GM19238 (cell line): ENCODE data around the gene CDHR5.
A peak's percentile ranks its signal among the peaks of the same experiment; 100 is the strongest.
"Not testable (repeated sequence)": the region's sequence is repeated elsewhere in the genome, so short reads cannot be mapped to it uniquely, and the experiment has no call there.

Source experiments
- DNase-seq: peaks from one replicate; pipeline ENCODE4 v3.0.0; 2011; ENCODE audit warnings: low spot score; ENCODE audit not compliant: insufficient read length

The CDHR5 gene

DNA sequence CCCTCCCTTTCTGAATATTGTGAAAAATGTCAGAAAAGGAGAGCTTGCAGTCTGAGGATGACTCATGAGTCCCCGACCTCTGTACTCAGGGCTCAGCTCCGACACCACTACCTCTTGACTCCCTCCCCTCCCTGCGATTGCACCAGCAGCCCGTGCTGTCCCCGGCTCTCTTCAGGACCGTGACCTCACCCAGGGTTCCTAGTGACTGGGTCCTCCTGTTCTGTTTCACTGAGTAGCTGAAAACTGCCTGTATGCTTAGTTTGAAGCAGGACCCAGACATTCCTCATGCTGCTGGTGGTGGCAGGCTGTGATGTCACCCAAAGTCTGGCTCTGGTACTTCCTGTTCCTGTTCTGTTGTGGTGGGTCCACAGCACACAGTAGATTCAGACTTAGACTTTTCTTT, 36.8 kb downstream of the CDHR5 start:
- DNase-seq = no peak

DNA sequence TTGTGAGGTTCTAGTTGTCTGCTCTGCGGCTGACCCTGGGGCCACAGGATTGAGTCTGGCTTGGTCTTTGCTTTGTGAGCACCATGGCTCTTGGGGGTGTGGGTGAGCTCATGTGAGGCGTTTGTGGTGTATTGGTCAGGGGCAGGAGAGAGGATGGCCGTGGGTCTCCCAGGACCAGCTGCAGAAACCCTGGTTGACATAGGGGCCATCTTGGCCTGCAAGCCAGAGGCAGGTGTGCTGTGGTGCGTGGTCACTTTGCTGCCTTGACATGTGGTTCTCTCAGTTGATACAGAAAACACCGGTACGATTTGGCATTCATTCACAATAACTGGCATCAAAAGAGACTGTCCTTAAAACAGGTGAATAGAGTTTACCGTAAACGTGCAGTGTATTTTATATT, 37.2 kb downstream of the CDHR5 start:
- no peak for DNase-seq

DNA sequence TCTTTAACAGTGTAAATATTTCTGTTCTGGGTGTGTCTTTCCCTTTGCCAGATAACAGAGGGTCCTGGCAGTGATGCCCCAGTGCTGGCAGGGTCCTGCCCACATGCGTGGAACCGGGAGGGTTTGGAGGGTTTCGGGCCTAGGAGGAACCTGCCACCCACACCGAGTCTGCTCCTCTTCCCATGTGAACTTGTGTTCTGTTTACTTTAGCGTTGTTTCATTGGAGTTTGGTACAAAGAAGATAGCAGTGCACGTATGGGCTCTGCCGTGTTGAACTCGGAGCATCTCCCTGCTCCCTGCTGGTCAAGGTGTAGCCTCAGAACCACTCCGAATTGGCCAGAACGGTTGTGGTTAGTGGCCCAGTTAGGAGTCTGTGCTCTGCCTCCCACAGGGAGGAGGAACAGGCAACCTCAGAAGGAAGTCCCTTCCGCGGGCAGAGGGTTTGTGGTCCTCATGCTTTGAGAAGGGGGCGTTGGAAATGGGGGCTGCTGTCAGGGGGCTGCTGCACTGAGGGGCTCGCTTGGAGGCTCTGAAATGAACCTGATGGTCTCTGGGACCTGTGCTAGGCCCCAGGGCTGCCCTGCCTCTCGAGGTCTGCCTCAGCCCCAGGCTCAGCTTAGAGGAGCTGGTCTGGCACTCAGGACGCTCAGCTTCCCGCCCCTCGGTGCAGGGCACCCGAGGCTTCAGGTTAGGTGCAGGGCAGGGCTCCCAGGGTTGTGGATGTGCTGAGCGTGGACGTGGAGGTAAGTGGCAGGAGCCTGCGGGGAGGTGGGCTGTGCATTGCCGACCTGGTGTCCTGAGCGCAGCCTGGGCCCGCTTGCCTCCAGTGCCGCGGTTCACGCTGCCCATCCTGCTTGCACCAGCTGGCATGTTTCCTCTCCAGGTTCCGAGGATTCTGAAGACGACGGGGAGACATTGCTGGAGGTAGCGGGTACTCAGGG, 38.1 kb downstream of the CDHR5 start:
- no peak for DNase-seq

DNA sequence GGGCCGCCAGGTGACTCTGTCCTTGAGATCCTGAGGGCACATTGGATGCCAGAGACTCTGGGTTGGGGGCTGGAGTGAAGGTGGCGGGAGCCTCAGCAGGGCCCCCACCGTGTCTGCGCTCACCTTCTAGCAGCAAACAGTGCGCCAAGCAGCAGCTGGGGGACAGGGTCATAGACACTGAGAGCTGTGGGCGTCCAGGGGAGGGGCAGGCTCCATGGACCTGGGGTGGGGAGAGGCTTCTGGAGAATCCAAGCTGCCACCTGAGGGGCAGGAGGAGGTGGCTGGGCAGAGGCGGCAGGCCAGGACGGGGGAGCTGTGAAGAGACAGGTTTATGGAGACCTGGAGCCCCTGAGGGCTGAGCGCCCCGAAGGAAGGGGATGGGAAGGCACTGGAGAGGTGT, 40.5 kb downstream of the CDHR5 start:
- no peak for DNase-seq

DNA sequence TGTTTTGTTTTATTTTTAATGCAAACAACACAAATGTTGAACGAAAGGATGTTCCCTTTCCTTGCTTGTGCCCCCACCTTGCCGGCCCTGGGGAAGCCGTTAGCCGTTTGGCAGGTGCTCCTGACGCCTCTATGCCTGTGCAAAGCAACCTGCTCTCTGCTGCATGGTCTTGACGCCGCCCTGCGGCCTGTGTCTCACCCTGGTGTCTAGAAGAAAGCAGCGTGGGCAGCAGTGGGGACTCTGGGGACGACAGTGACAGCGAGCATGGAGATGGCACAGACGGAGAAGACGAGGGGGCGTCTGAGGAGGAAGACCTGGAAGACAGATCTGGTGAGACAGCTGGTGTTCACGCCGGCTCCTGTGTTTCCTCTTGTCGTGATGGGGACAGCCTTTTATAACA, 43.0 kb downstream of the CDHR5 start:
- DNase-seq = no peak

DNA sequence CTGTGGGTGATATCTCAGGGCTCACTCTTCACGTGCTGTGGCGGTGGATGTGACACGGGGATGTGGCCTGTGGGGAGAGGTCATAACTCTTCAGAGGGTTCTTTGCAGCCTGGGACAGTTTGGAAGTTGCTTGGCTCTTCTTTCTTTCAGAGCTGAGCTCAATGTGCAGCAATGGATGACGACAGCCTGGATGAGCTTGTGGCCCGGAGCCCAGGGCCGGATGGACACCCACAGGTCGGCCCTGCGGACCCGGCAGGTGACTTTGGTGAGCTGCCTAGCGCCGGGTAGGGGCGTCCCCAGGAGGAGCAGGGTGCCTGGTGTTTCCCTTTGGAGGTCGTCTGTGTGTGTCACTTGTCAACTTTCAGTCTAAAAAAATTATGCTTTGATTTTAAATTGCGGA, 43.4 kb downstream of the CDHR5 start:
- DNase-seq = no peak

DNA sequence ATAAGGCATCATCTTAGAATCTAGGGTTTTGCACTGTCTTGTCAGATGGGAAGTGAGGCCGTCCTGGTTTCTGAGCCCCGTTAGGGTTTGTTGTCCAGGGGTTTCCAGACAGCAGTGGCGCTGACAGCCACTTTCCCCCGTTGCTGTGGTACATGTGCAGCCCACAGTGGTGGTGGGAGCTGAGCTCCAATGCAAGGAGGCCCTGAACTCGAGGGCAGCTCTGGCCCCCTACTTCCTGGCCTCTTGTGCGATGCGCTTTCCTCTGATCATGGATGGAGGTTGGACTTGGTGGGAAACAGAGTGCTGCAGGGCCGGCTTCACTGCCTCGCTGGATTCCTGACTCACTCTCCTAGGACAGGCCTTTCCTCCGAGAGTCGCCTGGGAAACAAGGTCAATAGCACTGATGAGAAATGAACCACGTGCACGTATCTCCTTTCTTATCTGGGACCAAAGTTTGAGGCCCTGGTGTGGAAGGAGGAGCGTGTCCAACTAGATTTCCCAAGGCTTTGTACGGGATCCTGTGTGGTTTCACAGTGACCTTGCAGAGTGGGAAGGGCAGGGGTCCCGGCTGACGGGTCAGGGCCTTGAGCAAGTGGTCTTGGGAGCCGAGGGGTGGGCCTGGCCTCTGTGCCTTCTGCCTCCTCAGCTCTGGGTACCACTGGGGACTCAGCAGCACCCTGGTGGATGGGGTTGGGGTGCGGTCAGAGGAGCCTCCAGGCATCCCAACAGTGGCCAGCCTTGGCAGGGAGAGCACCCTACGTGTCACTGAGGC, 44.7 kb downstream of the CDHR5 start:
- DNase-seq = no peak

DNA sequence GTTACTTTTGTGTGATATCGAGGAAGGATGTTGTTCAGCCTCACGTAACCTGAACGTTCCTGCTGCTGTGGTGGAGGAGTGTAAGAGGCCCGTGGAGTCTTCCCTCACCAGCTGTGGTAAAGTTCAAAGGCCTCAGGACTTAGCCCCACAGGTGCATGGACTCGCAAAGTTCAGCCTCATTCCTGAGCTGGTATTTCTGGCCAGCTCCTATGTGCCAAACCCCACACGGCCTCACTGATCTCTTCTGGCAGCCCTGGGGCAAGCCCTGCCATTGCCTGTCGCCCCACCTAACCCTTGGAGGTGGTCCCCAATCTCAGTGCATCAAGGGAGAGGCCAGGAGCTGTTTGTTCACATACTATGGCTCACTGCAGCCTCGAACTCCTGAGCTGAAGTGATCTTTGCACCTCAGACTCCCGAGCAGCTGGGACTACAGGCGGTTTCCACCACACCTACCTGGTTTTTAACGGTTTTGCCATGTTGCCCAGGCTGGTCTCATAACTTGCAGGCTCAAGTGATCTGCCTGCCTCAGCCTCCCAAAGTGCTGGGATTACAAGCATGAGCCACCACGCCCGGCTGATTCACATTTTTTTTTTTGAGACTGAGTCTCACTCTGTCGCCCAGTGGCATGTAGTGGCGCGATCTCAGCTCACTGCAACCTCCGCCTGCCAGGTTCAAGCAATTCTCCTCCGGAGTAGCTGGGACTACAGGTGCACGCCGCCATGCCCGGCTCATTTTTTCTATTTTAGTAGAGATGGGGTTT, 46.3 kb downstream of the CDHR5 start:
- DNase-seq = no peak

DNA sequence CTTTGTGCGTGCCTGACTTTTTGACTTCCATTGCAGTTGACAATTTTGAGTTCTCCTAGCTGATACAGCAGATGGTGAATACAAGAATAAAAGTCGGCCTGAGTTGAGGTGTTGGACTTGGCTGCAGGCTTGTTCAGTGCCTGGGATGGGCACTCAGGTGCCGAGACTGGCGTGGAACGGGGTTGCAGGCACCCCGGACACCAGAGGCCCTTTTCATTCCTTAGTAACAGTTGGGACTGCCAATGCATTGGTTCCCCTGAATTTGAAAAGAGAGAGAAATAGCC, 47.2 kb downstream of the CDHR5 start:
- DNase-seq = no peak

DNA sequence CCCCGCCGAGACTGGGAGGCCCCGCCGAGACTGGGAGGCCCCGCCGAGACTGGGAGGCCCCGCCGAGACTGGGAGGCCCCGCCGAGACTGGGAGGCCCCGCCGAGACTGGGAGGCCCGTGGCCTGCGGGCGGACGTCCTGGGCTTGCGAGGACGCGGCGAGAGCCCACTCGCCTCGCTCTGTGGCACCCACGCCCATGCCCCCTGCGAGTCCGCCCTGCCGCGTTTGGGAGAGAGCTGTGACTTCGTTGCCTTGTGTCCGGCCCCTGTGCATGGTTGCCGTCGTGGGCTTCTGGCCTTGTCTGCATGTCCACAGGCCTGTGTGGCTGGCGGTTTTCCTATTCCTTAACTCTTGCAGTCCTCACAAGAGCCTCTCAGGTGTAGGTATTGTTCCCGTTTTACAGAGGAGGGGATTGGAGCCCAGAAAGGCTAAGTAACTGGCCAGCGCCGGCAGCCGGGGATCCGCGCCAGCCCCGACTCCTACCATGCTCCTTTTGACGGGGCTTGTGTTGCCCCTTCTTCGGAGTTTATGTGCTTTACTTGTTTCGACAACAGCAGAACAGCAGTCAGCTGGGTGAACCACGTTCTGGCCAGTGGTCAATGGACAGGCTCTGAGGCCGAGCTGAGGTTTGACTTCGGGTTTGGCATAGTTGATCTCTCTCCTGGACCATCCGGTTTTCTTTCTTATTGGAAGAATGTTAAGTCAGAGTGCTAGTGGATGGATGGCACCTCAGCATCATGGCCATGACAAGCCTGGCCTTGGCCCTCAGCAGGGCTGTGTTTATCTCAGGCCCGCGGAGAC, 47.7 kb downstream of the CDHR5 start:
- DNase-seq = no peak

DNA sequence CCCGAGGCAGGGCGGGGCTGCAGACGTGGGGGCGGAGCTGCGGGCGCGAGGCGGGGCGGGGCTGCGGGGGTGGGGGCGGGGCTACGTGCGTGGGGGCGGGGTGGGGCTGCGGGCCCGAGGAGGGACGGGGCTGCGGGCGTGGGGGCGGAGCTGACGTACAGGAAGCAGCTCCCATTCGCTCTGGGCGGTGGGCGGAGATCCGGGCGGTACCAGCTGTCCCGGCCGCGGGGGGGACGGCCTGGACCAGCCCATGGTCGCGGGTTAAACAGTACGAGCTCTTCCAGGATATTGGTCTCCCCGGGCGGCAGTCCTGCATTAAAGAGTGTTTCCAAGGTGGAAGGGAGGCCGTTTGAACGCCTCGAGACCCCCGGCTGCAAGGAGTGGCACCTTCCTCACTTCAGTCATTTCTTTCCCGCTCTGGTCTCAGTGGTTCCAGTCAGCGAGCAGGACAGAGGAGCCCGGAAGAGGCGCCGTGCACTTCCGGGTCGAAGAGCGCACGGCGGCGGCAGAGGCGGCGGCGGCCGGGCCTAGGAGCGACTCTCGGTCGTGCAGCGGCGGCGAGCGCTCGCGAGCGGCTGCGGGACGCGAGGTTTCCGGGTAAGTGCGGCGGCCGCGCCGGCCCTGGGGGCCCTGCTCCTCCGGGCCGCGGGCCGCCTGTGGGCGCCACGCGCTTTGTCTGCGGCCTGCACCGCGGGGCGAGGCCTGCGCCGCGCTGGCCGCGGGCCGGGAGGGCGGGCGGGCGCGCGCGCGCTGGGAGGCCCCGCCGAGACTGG, 48.6 kb downstream of the CDHR5 start, which contains the start of gene PHRF1:
Gene PHRF1, plus strand, starts transcription at position 475 of the 773 bp plus-strand sequence. CDS start 5,043 bp downstream, outside the sequence.
- peak; percentile 100 for DNase-seq

DNA sequence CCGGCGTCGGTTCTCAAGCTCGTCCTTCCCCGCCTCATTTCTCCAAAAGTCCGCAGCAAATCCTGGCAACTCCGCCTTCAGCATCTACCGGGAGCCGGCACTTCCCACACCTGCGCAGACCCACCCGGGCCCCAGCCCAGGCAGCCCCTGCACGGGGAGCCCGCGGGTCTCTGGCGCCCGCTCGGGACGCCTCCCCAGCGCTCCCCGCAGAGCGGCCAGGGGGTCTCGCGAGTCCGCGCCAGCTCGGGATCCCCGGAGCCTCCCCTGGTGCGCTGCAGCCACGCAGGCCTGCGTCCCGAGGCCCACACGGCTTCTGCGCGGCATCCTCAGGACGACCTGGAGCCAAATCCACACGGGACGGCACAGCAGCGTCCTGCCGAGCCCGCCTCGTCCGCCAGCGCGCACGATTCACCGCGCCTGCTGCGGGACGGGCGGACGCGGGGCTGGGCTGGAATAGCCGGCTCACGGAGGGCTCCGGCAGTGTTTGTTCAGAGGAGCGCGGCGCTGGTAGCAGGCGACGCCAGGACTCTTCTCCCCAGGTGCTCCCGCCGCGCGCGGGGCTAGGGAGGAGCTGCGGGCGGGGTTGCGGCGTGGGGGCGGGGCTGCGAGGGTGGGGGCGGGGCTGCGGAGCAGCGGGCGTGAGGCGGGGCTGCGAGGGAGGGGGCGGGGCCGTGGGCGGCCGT, 49.3 kb downstream of the CDHR5 start:
- peak; percentile 53 for DNase-seq

DNA sequence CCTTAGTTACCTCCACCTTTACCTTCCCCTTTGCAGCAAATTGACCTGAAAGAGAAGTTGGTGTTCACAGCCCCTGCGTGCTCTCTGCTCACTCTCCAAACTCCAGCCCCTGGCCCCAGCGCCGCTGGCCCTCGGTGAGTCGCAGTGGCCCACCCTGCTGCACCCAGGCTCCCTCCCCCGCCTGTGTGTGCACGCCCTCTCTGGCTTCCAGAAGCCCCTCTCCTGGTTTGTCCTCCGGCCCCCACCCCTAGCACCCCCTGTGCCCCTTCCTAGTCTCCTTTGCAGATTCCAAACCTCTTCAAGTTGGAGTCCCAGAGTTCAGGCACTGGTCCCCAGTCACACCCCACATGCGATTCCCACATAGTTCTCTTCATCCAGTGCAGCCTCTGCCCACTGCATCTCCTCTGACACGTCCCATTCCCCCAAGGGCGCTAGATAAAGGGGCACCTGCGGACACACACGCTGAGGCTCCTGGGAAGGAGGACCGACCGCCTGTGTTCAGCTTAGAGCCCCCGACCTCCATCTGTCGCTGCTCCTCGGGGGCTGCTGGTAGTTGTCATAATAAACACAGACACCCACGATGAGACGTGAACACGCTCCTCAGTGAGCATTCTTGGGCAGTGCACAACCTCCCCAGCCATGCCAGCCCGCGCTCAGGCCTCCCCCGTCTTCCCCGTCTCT, 50.0 kb downstream of the CDHR5 start:
- no peak for DNase-seq

DNA sequence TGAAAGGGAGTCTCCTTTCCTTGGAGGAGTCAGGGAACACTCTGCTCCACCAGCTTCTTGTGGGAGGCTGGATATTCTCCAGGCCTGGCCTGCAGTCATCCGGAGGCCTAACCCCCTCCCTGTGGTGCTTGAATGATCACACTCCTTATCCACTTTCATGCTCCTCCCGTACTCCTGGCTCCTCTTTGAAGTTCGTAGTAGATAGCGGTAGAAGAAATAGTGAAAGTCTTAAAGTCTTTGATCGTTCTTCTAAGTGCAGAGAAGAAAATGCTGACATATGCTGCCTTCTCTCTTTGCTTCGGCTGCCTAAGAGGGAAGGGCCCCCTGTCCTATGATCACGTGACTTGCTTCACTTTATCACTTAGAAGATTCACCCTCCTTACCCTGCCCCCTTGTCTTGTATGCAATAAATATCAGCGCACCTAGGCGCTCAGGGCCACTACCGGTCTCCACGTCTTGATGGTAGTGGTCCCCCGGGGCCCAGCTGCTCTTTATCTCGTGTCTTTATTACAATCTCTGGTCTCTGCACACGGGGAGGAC, 50.7 kb downstream of the CDHR5 start:
- not testable (repeated sequence) for DNase-seq

DNA sequence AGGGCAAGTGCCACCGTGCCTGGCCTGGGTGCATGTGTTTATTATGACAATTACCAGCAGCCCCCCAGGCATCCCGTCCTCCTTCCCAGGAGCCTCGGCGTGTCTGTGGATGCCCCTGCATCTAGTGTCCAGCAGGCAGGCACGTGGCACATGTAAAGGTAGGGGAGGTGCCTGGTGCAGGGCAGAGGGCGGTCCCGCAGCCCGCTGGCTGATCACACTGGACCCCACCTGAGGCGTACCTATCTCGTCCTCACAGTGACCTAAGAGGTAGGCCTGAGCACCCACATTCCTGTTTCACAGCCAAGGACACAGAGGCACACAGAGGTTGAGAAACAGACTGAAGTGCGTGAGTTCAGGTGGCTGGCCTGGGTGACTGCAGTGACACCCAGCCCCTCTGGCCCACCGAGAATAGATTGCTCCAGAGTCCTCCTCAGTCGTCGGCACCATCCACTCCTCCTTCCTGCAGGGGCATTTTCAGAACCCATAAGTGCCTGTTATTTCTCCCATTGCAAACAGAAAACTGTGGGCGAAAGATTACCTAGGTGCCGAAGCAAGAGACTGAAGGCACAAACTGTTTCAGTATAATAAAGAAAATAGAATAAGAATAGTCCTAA, 51.5 kb downstream of the CDHR5 start:
- DNase-seq = no peak

DNA sequence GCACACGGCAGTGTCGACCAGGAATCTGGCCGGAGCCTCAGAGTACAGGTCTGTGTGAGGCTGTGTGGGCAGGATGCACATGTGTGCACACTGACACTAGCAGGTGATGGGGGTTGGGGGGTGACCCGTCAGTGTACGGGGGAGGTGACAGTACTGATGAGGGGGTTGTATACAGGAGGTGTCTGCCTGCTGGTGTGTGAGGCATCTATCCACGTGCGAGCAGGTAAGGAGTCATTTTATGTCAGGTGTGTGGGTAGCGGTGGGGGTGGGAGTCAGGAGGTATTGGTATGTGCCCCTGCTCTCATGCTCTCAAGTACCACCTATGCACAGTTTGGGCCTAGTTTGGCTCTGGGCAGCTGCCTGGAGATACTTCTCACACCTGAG, 53.0 kb downstream of the CDHR5 start:
- no peak for DNase-seq

DNA sequence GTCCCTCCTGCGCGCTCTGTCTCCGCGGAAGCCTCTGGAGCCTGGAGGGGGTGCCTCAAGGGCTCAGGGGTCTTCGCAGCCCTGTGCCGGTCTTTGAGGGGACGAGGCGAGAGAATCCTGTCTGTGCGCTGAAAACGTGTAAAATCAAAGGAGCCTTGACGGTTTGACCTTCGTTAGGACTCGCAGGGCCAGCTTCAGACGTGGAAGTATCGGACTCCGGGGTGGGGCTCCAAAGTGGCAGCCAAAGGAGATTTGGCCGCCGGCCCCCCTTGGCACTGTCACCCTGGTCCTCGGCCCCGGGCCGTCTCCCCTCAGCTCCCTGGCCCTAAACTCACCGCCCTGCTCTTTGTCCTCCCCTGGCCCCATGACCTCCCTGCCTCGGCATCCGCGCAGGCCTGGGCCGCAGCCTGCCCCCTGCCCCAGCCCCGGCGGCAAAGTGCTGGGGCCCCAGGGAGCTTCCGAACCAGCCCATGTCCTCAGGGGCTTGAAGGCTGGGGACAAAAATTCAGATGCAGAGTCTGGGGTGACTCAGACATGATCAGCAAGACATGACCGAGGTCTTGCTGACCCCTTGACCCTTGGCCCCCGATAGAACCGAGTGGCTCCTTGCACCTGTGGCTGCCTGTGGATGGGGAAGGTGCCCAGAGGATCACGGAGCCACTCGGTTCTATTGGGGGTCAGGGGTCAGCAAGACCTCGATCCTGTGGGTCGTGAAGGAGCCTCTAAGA, 55.4 kb downstream of the CDHR5 start:
- no peak for DNase-seq
